ENCODE data around the gene ADRA2B.

Gene ADRA2B

DNA sequence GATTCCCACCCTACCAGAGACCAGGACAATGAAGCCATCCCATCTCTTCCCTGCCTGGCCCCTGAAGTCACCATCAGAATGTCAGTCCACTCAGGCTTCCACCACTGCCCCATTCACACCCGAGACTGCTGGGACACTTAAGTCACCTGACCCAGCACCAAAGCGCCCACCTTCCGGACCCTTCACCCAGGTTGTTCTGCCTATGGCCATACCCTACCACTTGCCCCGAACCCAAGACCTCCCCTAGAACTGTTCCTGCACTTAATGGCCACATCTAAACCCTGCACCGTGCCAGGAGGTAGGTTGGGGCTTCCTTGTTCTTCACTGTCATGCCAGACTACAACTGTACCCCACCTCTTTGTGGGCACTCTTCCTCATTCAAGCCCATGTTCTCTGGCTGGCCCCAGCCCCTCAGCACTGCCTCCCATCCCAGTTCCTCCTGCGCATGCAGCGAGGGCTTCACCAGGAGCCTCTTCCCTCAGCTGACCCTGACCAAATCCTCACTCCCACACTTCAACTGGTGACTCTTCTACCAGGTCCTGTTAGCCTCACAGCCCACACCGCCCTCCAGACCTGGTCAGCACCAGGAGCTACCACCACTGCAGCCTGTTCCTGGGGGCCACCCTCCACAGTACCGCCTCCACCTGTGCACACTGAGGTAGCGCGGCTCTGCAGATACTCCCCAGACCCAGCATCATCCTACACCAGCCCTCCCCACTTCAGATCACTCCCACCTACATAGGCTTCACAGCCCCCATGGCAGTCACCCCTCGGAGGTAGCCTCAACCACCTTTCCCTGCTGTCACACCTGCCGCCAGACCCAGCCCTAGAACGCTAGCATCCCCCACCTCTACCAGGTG, 8.3 kb upstream of the ADRA2B start:
- no peaks in the 10 kb centered on the region for H3K4me1 ChIP-seq (ENCODE audit: control insufficient read depth in 5 of 5, insufficient read depth in 5 of 5, low read length in 5 of 5)
- H3K4me3 ChIP-seq (ENCODE audit: low read depth in 1 of 5, low read length in 5 of 5): no peak overlapping the region
- H3K9ac ChIP-seq (ENCODE audit: low read length in 5 of 5): no peak overlapping the region
- H3K27ac ChIP-seq (ENCODE audit: low read depth, low read length): no peak overlapping the region
- H3K27me3 ChIP-seq (ENCODE audit: control insufficient read depth in 5 of 5, insufficient read depth in 4 of 5, low read length in 5 of 5): peaks cover 4 to 21% (median 11%) of the 10 kb centered on the region in 5 donors
- H3K36me3 ChIP-seq (ENCODE audit: control insufficient read depth in 5 of 5, insufficient read depth in 5 of 5, low read length in 5 of 5): no peaks in the 10 kb centered on the region
- H3K9me3 ChIP-seq (ENCODE audit: control insufficient read depth in 5 of 5, low read length in 5 of 5): no peaks in the 10 kb centered on the region

DNA sequence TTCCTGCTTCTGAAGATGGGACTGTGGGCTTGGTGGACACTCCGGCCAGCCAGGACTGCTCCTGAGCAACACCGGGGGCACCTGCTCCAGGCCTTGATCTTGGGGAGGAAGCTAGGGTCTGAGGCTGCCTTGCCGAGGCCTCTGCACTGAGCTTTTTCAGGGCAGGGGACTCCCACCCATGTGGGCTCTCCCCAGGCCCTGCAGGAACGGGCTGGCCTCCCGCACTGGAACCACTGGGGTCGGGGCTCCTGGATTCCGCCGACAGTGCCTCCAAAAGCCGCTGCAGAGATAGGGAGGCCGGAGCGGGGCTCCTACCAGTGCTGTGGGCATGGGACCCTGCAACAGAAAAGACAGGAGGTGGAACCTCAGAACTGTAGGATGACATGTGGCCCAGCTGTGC, 7.6 kb upstream of the ADRA2B start:
- Histone ChIP-seq H3K27me3 (ENCODE audit: control insufficient read depth in 5 of 5, insufficient read depth in 4 of 5, low read length in 5 of 5) (peaks cover 11 to 28% (median 12%) of the 10 kb centered on the region in 5 donors), H3K9ac (ENCODE audit: low read length in 5 of 5) (no peak overlapping the region), H3K4me1 (ENCODE audit: control insufficient read depth in 5 of 5, insufficient read depth in 5 of 5, low read length in 5 of 5) (no peaks in the 10 kb centered on the region), H3K9me3 (ENCODE audit: control insufficient read depth in 5 of 5, low read length in 5 of 5) (no peaks in the 10 kb centered on the region), H3K36me3 (ENCODE audit: control insufficient read depth in 5 of 5, insufficient read depth in 5 of 5, low read length in 5 of 5) (no peaks in the 10 kb centered on the region), H3K27ac (ENCODE audit: low read depth, low read length) (no peak overlapping the region), H3K4me3 (ENCODE audit: low read depth in 1 of 5, low read length in 5 of 5) (no peak overlapping the region)

GRCh38 chr2:96123290-96123689, 6.9 kb upstream of the ADRA2B start:
- Histone ChIP-seq H3K4me1 (ENCODE audit: control insufficient read depth in 5 of 5, insufficient read depth in 5 of 5, low read length in 5 of 5) (no peaks in the 10 kb centered on the region), H3K9ac (ENCODE audit: low read length in 5 of 5) (no peak overlapping the region), H3K27me3 (ENCODE audit: control insufficient read depth in 5 of 5, insufficient read depth in 4 of 5, low read length in 5 of 5) (peaks cover 15 to 33% (median 18%) of the 10 kb centered on the region in 5 donors), H3K27ac (ENCODE audit: low read depth, low read length) (no peak overlapping the region), H3K4me3 (ENCODE audit: low read depth in 1 of 5, low read length in 5 of 5) (no peak overlapping the region), H3K9me3 (ENCODE audit: control insufficient read depth in 5 of 5, low read length in 5 of 5) (no peaks in the 10 kb centered on the region), H3K36me3 (ENCODE audit: control insufficient read depth in 5 of 5, insufficient read depth in 5 of 5, low read length in 5 of 5) (no peaks in the 10 kb centered on the region)

DNA sequence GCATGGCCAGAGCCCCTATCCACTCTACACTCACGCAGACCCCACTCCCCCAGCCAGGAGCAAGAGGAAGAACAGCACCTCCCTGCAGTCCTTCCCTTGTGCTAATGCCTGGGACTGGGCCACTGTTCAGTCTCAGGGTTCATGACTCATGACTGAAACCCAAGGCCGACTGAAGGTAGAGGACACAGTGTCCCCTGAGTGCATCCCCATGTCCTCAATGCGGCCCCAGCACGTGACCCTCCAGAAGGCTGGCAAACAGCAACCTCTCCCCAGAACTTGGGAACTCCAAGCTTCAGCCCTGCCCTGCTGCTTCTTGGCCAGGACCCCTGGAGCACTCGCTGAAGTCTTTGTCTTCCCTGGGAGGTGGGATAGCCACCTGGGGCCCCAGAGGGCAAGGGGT, 6.0 kb upstream of the ADRA2B start:
- H3K9me3 ChIP-seq (ENCODE audit: control insufficient read depth in 5 of 5, low read length in 5 of 5): no peaks in the 10 kb centered on the region
- no peak overlapping the region for H3K9ac ChIP-seq (ENCODE audit: low read length in 5 of 5)
- H3K36me3 ChIP-seq (ENCODE audit: control insufficient read depth in 5 of 5, insufficient read depth in 5 of 5, low read length in 5 of 5): no peaks in the 10 kb centered on the region
- peaks cover 24 to 42% (median 26%) of the 10 kb centered on the region in 5 donors for H3K27me3 ChIP-seq (ENCODE audit: control insufficient read depth in 5 of 5, insufficient read depth in 4 of 5, low read length in 5 of 5)
- no peak overlapping the region for H3K4me3 ChIP-seq (ENCODE audit: low read depth in 1 of 5, low read length in 5 of 5)
- no peak overlapping the region for H3K27ac ChIP-seq (ENCODE audit: low read depth, low read length)
- H3K4me1 ChIP-seq (ENCODE audit: control insufficient read depth in 5 of 5, insufficient read depth in 5 of 5, low read length in 5 of 5): peaks cover 0 to 3% (median 0%) of the 10 kb centered on the region in 5 donors

DNA sequence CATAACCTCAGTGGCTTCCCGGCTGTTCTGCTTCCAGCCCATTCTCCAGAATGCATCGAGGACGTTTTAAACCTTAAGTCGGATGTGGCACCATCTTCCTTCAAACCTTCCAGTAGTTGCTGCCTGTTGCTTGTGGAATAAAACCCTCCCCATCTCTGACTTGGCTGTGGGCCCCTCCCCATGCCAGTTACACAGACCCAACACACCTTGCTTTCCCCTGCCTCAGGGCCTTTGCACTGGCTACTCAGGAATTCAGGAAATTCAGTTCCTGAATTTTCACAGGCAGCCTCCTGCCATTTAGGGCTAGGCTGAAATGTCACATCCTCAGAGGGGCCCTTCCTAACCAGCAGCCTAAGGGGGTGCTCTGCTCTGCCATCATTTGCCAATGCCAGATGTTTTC, 5.0 kb upstream of the ADRA2B start:
- Histone ChIP-seq H3K36me3 (ENCODE audit: control insufficient read depth in 5 of 5, insufficient read depth in 5 of 5, low read length in 5 of 5) (no peaks in the 10 kb centered on the region), H3K9me3 (ENCODE audit: control insufficient read depth in 5 of 5, low read length in 5 of 5) (no peaks in the 10 kb centered on the region), H3K27ac (ENCODE audit: low read depth, low read length) (no peak overlapping the region), H3K4me3 (ENCODE audit: low read depth in 1 of 5, low read length in 5 of 5) (no peak overlapping the region), H3K27me3 (ENCODE audit: control insufficient read depth in 5 of 5, insufficient read depth in 4 of 5, low read length in 5 of 5) (peaks cover 27 to 46% (median 30%) of the 10 kb centered on the region in 5 donors), H3K9ac (ENCODE audit: low read length in 5 of 5) (no peak overlapping the region), H3K4me1 (ENCODE audit: control insufficient read depth in 5 of 5, insufficient read depth in 5 of 5, low read length in 5 of 5) (peaks cover 0 to 12% (median 4%) of the 10 kb centered on the region in 5 donors)

DNA sequence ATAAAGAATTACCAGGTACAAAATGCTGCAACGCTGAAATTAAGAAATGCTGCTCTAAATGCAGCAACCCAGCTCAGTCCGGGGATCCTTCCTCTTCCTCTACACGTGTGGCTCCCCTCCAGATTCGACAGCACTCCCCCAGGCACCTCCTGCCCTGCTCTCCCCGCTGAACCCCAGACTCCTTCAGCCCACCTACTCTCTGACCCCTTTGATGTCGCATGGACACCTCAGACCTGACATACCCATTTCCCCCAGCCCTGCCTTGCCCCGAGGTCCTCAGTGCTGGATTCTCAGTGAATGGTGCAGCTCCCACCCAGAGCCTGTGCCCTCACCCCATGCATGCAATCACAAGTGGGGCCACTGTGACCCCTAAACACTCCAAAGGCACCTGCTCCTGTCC, 4.6 kb upstream of the ADRA2B start:
- Histone ChIP-seq H3K4me1 (ENCODE audit: control insufficient read depth in 5 of 5, insufficient read depth in 5 of 5, low read length in 5 of 5) (peaks cover 0 to 17% (median 7%) of the 10 kb centered on the region in 5 donors), H3K36me3 (ENCODE audit: control insufficient read depth in 5 of 5, insufficient read depth in 5 of 5, low read length in 5 of 5) (no peaks in the 10 kb centered on the region), H3K9me3 (ENCODE audit: control insufficient read depth in 5 of 5, low read length in 5 of 5) (no peaks in the 10 kb centered on the region), H3K9ac (ENCODE audit: low read length in 5 of 5) (no peak overlapping the region), H3K4me3 (ENCODE audit: low read depth in 1 of 5, low read length in 5 of 5) (no peak overlapping the region), H3K27ac (ENCODE audit: low read depth, low read length) (no peak overlapping the region), H3K27me3 (ENCODE audit: control insufficient read depth in 5 of 5, insufficient read depth in 4 of 5, low read length in 5 of 5) (peaks cover 28 to 49% (median 32%) of the 10 kb centered on the region in 5 donors)

DNA sequence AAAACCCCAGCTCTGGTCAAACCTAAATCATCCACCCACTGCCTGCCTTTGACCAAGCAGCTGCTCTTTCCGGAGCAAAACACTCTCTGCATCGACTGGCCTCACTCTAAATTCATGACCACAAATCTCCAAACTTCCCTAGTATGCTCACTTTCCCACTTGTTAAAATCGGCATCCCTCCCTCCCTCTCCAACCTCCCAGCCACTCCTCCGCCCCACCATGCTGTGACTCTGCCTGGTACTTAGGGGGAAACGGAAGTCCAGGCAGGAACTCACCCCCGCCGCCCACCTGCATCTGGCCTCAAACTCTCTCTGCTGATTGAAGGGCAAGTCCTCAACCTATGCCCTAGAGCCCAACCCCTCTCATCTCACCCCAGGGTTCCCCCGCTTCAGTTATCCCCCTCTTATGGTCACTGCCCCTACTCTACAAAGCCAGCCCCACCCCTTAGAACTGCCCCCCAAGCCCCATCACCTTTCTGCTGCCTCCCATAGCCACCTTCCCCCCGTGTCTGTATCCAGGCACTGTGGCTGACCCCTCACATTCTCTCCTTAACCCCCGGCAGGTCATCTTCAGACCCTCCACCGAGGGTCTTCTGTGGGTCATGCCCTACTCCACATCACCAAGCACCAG, 3.8 kb upstream of the ADRA2B start:
- Histone ChIP-seq H3K27ac (ENCODE audit: low read depth, low read length) (no peak overlapping the region), H3K9ac (ENCODE audit: low read length in 5 of 5) (no peak overlapping the region), H3K27me3 (ENCODE audit: control insufficient read depth in 5 of 5, insufficient read depth in 4 of 5, low read length in 5 of 5) (peaks cover 33 to 55% (median 37%) of the 10 kb centered on the region in 5 donors), H3K4me3 (ENCODE audit: low read depth in 1 of 5, low read length in 5 of 5) (no peak overlapping the region), H3K9me3 (ENCODE audit: control insufficient read depth in 5 of 5, low read length in 5 of 5) (no peaks in the 10 kb centered on the region), H3K36me3 (ENCODE audit: control insufficient read depth in 5 of 5, insufficient read depth in 5 of 5, low read length in 5 of 5) (no peaks in the 10 kb centered on the region), H3K4me1 (ENCODE audit: control insufficient read depth in 5 of 5, insufficient read depth in 5 of 5, low read length in 5 of 5) (peaks cover 0 to 18% (median 10%) of the 10 kb centered on the region in 5 donors)

DNA sequence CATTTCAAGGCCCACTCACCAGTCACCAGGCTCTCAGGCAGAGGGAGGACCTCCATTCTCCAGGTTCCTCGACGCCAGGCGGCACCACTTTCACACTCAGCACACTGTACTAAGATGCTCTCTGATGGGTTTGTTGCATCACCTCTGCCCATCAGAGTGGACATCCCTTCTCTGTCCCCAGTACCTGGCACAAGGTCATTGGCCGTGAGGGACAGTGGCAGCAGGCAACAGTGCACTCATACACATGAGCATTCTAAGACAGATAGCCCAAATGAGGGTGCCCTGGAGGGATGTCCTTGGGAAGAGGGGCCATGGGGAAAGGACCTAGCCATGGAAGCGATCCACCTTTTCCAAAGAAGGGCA, 3.0 kb upstream of the ADRA2B start:
- no peak overlapping the region for H3K4me3 ChIP-seq (ENCODE audit: low read depth in 1 of 5, low read length in 5 of 5)
- no peaks in the 10 kb centered on the region for H3K9me3 ChIP-seq (ENCODE audit: control insufficient read depth in 5 of 5, low read length in 5 of 5)
- H3K27me3 ChIP-seq (ENCODE audit: control insufficient read depth in 5 of 5, insufficient read depth in 4 of 5, low read length in 5 of 5): peaks cover 33 to 59% (median 37%) of the 10 kb centered on the region in 5 donors
- H3K9ac ChIP-seq (ENCODE audit: low read length in 5 of 5): no peak overlapping the region
- H3K27ac ChIP-seq (ENCODE audit: low read depth, low read length): no peak overlapping the region
- H3K36me3 ChIP-seq (ENCODE audit: control insufficient read depth in 5 of 5, insufficient read depth in 5 of 5, low read length in 5 of 5): no peaks in the 10 kb centered on the region
- H3K4me1 ChIP-seq (ENCODE audit: control insufficient read depth in 5 of 5, insufficient read depth in 5 of 5, low read length in 5 of 5): peaks cover 0 to 18% (median 10%) of the 10 kb centered on the region in 5 donors

- Histone ChIP-seq H3K4me3 (ENCODE audit: low read depth in 1 of 5, low read length in 5 of 5) (no peak overlapping the region), H3K9me3 (ENCODE audit: control insufficient read depth in 5 of 5, low read length in 5 of 5) (no peaks in the 10 kb centered on the region), H3K36me3 (ENCODE audit: control insufficient read depth in 5 of 5, insufficient read depth in 5 of 5, low read length in 5 of 5) (no peaks in the 10 kb centered on the region), H3K27ac (ENCODE audit: low read depth, low read length) (no peak overlapping the region), H3K27me3 (ENCODE audit: control insufficient read depth in 5 of 5, insufficient read depth in 4 of 5, low read length in 5 of 5) (peaks cover 33 to 61% (median 37%) of the 10 kb centered on the region in 5 donors), H3K4me1 (ENCODE audit: control insufficient read depth in 5 of 5, insufficient read depth in 5 of 5, low read length in 5 of 5) (peaks cover 0 to 18% (median 10%) of the 10 kb centered on the region in 5 donors), H3K9ac (ENCODE audit: low read length in 5 of 5) (no peak overlapping the region)
Observed at GRCh38 chr2:96118698-96119388, 2.5 kb upstream of the ADRA2B start.
